ENCODE results near the gene CNR1.

DNA sequence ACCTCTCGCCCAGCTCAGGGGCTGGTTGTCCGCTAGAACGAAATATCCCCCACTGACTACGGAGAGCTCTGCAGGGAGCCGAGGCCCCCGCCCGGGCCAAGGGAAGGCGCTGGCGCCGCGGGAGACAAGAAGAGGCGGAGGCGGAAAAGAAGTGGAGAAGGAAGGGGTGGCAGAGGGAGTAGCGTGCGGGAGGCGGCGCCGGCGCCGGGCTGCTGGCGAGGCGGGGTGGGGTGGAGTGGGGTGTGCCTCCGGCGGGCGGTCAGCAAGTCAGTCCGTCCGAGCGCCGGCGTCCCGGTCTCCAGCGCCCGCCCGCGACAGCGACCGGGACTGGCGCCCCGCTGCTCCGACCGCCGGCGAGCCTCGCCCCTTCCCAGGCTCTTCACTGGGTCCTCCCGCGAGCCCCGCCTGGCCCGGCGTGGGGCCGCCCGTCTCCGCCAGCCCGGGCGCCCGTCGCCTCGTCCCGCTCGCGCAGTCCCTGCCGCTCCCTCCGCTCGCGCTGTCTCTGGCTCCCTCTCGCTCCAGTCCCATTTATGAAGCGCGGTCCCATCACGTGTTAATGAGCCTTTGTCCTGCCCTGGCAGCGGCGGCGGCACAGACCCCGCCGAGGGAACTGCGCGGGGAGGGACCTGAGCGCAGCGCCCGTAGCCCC is at the start of gene CNR1:
- TF ChIP-seq POLR2AphosphoS5 (IDR thresholded peaks at IDR 0.05; ENCODE audit: borderline replicate concordance, low read depth, low read length) (no peak), EZH2 (IDR thresholded peaks at IDR 0.05) (no peak), FOXP2 (optimal IDR thresholded peaks at IDR 0.05; ENCODE audit: control extremely low read depth, extremely low read length, insufficient read depth) (no peak)
